Femur (tissue), 1 donor: ENCODE data around the gene ANP32A.

Experiments
- DNase-seq: peaks from one replicate; pipeline ENCODE4 v3.0.0-alpha.2; 2017

Gene ANP32A

DNA sequence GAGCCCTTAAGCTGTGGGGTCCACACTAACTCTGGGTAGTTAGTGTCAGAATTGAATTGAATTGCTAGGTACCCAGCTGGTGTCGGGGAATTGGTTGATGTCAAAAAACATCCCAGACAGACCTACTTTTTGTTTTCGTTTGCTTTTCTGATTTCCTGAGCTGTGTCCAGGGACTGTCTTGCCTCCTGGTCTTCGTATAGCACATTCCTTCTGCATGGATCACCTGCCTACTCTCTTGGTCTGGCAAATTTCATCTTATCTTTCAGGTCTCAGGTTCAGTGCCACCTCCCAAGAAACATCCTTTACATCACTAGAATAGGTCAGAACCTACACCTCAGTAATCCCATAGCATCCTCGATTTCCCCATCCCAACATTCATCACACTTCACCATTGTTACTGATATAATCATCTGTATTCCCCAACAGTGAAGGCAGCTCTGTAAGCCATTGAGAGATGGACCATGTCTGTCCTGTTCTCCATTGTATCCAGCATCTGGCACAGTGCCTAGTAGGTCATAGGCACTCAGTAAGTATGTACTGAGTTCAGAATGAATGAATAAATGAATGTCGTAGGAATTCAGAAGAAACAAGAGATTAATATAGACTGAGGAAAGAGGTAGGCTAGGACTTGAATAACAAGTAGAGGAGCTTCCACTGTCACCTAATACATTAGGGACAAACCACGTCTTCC, 81.2 kb downstream of the ANP32A start:
- no peak for DNase-seq

DNA sequence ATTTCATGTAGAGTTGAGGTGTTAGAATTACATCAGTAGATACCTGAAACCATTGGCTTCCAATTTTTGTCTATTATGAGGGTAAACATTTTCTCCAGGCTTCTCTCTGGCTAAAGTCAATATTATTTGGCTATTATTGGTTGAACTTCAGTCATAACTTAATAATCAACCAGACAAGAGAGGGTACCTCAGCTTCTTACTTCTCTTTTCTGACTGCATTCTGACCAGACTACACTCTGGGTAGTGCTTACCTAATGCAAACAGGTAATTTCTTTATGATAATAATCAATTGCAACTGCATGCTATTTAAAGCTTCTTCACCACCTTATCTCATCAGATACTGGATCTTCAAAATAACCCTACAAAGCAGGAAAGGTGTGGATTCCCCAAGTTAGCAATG, 85.1 kb downstream of the ANP32A start:
- DNase-seq = no peak

DNA sequence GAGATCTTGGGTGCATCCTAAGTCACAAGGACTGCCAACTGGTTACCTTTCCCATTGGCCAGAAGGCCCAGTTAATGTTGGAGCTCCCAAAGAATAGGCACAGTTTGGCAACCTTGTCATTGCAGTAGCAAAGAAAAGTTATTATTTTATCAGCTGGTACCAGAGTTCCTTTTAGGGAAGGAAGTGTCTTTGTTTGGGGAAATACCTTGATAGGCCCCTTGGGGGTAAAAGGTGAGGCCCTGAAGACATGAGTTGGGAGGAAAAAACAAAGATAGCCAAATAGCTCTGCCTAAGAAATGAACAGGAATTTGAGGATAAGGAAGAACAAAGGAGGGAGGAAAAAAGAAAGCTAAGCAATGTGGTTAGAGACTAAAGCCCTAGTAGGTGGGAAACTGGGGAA, 85.8 kb downstream of the ANP32A start:
- no peak for DNase-seq

DNA sequence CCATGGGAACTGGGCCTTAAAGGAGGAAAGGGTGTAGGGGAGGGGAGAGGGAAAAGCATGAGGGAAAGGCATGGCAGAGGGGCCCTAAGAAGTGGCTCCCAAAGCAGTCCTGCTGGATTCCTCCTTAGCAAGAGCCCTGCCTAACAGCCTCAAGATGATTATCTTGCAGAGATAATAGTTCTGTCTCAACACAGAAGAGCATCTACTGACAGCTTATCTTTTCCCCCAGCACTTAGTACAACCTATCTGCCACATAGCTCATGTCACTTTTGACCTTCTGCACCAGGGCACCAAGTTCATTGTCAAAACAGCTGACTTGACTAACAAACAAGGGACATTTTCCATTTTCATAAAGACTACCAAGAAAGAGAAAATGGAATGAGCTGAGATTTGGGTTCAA, 86.3 kb downstream of the ANP32A start:
- no peak for DNase-seq

GRCh38 chr15:68733666-68734065, 87.0 kb downstream of the ANP32A start:
- no peak for DNase-seq

DNA sequence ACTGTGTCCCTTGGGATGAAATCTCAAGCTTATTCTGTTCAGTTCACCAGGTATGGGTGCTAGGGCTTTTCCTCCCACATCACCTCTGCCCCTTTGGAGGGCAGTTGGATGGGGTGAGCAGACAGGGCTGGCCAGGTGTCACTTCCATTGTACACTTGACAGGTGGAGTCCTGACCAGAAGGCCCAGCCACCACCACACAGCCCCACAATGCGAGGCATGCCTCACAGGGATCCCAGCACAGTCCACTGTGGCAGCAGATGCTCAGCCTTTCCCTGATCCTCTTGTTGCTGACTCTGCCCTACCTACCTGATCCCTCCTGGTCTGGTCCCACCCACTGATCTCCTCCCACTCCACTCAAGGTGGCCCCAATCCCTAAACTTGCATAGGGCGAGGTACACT, 88.2 kb downstream of the ANP32A start:
- no peak for DNase-seq

DNA sequence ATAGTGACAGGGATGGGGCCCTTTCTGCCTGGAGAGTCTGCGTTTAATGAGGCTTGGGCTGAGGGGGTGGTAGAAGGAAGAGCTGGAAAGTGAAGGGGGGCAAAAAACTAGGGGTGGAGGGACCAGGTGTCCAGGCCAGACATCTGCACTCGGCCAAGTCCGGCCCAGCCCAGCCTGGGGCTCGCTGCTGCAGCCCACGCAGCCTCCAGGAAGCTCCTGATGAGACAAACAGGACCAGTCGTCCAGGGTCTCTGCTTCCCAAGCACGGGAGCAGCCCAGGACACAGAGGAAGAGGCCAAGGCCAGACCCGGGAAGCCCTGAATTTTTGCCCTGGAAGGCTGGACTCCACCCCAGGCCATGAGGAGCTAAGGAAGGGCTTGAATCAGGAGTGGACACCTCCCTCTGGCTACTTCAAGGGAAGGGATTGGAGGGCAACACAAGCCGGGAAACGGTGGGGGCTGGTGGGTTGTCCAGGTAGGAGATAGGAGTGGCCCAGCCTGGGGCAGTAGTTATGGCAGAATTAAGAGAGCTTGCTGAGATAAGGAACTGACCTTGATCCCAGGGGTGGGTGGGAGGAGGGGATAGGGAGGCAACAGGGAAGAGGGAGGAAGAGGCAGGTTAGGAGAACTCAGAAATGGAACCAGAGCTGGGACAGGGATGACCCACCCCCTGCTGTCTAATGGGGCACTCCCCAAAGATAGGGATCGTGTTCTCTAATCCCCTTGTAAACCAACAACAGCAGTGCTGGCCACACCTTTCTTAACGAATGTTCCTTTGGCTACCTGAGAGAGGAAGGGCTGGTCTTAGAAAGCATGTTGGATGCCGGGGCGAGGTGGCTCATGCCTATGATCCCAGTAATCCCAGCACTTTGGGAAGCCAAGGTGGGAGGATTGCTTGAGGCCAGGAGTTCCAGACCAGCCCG, 89.5 kb downstream of the ANP32A start:
- DNase-seq = peak; percentile 71

GRCh38 chr15:68730471-68730919, 90.2 kb downstream of the ANP32A start:
- DNase-seq = peak; percentile 65

- DNase-seq = peak; percentile 54
These were observed 90.8 kb downstream of the ANP32A start for GRCh38 chr15:68729789-68730411.
